ENCODE measurements around the gene DPPA5.

DPPA5 gene, protein sequence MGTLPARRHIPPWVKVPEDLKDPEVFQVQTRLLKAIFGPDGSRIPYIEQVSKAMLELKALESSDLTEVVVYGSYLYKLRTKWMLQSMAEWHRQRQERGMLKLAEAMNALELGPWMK

DNA sequence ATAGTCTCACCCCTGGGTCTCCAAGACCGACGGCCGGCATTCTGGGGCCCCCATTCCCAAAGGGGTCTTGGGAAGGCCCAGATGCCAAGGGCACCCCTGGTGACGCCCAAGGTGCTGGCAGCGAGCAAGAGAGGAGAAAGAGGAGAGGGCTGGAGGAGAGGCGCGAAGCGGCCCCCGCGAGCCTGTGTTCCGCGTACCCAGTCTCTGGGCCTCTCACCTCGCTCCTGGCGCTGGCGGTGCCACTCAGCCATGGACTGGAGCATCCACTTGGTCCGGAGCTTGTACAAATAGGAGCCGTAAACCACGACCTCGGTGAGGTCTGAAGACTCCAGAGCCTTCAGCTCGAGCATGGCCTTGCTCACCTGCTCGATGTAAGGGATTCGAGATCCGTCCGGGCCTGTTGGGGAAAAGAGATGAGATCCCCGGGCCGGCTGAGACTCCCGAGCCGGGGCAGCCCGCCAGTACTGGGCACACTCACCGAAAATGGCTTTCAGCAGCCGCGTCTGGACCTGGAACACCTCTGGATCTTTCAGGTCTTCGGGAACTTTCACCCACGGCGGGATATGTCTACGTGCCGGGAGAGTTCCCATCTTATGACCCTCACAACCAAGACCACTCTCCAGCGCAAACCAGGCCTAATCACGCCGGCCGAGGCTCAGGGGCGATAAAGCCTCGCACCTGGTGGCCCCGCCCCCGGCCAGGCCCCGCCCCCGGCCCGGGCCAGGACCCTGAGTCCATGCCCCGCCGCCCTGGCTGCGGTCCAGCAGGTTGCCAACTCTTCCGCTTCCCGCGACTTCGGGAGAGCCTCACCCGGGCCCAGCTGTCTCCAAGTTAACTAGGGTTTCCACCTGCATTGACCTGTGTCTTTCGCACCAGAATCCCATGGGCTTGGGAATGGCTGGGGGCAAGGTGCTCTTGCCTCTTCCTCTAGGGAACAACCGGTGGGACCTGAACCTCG, at the start of gene DPPA5:
Gene DPPA5 (minus strand): TSS at position 641 of the 958 bp plus-strand sequence. CDS start 51 bp downstream, at position 590.
- no peak for ATAC-seq
- TF ChIP-seq ZNF8 (CRISPR knock-in tag; IDR thresholded peaks at IDR 0.05) (no peak), CSDC2 (CRISPR knock-in tag; IDR thresholded peaks at IDR 0.05) (no peak)
- TF ChIP-seq, protein P1, sequence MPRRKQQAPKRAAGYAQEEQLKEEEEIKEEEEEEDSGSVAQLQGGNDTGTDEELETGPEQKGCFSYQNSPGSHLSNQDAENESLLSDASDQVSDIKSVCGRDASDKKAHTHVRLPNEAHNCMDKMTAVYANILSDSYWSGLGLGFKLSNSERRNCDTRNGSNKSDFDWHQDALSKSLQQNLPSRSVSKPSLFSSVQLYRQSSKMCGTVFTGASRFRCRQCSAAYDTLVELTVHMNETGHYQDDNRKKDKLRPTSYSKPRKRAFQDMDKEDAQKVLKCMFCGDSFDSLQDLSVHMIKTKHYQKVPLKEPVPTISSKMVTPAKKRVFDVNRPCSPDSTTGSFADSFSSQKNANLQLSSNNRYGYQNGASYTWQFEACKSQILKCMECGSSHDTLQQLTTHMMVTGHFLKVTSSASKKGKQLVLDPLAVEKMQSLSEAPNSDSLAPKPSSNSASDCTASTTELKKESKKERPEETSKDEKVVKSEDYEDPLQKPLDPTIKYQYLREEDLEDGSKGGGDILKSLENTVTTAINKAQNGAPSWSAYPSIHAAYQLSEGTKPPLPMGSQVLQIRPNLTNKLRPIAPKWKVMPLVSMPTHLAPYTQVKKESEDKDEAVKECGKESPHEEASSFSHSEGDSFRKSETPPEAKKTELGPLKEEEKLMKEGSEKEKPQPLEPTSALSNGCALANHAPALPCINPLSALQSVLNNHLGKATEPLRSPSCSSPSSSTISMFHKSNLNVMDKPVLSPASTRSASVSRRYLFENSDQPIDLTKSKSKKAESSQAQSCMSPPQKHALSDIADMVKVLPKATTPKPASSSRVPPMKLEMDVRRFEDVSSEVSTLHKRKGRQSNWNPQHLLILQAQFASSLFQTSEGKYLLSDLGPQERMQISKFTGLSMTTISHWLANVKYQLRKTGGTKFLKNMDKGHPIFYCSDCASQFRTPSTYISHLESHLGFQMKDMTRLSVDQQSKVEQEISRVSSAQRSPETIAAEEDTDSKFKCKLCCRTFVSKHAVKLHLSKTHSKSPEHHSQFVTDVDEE (CRISPR knock-in tag; IDR thresholded peaks at IDR 0.05), result no peak

GRCh38 chr6:73400656-73401055, 46.6 kb upstream of the DPPA5 start:
- TF ChIP-seq PPARA (CRISPR knock-in tag; IDR thresholded peaks at IDR 0.05; ENCODE audit: borderline replicate concordance) (no peak), ESRRG (CRISPR knock-in tag; IDR thresholded peaks at IDR 0.05) (no peak), ZNF8 (CRISPR knock-in tag; IDR thresholded peaks at IDR 0.05) (no peak), OSR1 (CRISPR knock-in tag; IDR thresholded peaks at IDR 0.05) (no peak), ZFP3 (CRISPR knock-in tag; IDR thresholded peaks at IDR 0.05) (no peak), SNAI2 (CRISPR knock-in tag; IDR thresholded peaks at IDR 0.05) (no peak), POU6F1 (CRISPR knock-in tag; IDR thresholded peaks at IDR 0.05; ENCODE audit: borderline replicate concordance, low read depth) (no peak), ZNF70 (CRISPR knock-in tag; IDR thresholded peaks at IDR 0.05) (no peak), ZFP30 (CRISPR knock-in tag; IDR thresholded peaks at IDR 0.05) (no peak), ZNF565 (CRISPR knock-in tag; conservative IDR thresholded peaks at IDR 0.05; ENCODE audit: low read depth) (no peak), CREB5 (CRISPR knock-in tag; IDR thresholded peaks at IDR 0.05; ENCODE audit: low read depth) (no peak), GLIS3 (CRISPR knock-in tag; IDR thresholded peaks at IDR 0.05) (no peak), ZC3H10 (CRISPR knock-in tag; IDR thresholded peaks at IDR 0.05) (no peak), TCF4 (CRISPR knock-in tag; IDR thresholded peaks at IDR 0.05; ENCODE audit: borderline replicate concordance) (no peak), RARB (CRISPR knock-in tag; IDR thresholded peaks at IDR 0.05) (no peak), CSDC2 (CRISPR knock-in tag; IDR thresholded peaks at IDR 0.05) (no peak), BACH2 (CRISPR knock-in tag; IDR thresholded peaks at IDR 0.05; ENCODE audit: borderline replicate concordance) (no peak)
- TF ChIP-seq, protein P2, sequence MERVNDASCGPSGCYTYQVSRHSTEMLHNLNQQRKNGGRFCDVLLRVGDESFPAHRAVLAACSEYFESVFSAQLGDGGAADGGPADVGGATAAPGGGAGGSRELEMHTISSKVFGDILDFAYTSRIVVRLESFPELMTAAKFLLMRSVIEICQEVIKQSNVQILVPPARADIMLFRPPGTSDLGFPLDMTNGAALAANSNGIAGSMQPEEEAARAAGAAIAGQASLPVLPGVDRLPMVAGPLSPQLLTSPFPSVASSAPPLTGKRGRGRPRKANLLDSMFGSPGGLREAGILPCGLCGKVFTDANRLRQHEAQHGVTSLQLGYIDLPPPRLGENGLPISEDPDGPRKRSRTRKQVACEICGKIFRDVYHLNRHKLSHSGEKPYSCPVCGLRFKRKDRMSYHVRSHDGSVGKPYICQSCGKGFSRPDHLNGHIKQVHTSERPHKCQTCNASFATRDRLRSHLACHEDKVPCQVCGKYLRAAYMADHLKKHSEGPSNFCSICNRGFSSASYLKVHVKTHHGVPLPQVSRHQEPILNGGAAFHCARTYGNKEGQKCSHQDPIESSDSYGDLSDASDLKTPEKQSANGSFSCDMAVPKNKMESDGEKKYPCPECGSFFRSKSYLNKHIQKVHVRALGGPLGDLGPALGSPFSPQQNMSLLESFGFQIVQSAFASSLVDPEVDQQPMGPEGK (CRISPR knock-in tag; IDR thresholded peaks at IDR 0.05; ENCODE audit: borderline replicate concordance), result no peak
- TF ChIP-seq, protein P3, sequence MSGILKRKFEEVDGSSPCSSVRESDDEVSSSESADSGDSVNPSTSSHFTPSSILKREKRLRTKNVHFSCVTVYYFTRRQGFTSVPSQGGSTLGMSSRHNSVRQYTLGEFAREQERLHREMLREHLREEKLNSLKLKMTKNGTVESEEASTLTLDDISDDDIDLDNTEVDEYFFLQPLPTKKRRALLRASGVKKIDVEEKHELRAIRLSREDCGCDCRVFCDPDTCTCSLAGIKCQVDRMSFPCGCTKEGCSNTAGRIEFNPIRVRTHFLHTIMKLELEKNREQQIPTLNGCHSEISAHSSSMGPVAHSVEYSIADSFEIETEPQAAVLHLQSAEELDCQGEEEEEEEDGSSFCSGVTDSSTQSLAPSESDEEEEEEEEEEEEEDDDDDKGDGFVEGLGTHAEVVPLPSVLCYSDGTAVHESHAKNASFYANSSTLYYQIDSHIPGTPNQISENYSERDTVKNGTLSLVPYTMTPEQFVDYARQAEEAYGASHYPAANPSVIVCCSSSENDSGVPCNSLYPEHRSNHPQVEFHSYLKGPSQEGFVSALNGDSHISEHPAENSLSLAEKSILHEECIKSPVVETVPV (CRISPR knock-in tag; IDR thresholded peaks at IDR 0.05), result no peak
- TF ChIP-seq, protein P1 (CRISPR knock-in tag; IDR thresholded peaks at IDR 0.05), result no peak
- no peak for ATAC-seq
